Uterus (tissue), 4 donors: Measurements from ENCODE around the gene CYP8B1. TPM values are rescaled to one million over a fixed set of nuclear protein-coding genes. Genes with fewer than 3 reads are reported as not detected.

ENCODE experiments used
- DNase-seq, 2 donors: peaks; one replicate each; pipeline ENCODE4 v3.0.0-alpha.2; 2019 to 2020
- H3K27ac ChIP-seq, 2 donors: fragments of 200-600 bp; sonication (generic); 1 replicate in 1 of 2; 2 replicates in 1 of 2; pipeline ENCODE4 v1.5.1; 2016 to 2018
- H3K27me3 ChIP-seq, 2 donors: fragments of 200-600 bp; sonication (generic); one replicate each; pipeline ENCODE4 v1.5.1; 2018 to 2019; ENCODE audit warnings: control low read depth in 1 of 2
- H3K36me3 ChIP-seq, 2 donors: fragments of 200-600 bp; sonication (generic); one replicate each; pipeline ENCODE4 v1.5.1; 2019; ENCODE audit warnings: control low read depth in 1 of 2
- H3K4me1 ChIP-seq, 2 donors: fragments of 200-600 bp; sonication (generic); one replicate each; pipeline ENCODE4 v1.5.1; 2018 to 2019; ENCODE audit warnings: control low read depth in 1 of 2
- H3K4me3 ChIP-seq, 2 donors: fragments of 200-600 bp; sonication (generic); 1 replicate in 1 of 2; 2 replicates in 1 of 2; pipeline ENCODE4 v1.5.1; 2018 to 2019; ENCODE audit warnings: mild to moderate bottlenecking in 1 of 2
- H3K9me3 ChIP-seq, 2 donors: fragments of 200-600 bp; sonication (generic); one replicate each; pipeline ENCODE4 v1.5.1; 2019; ENCODE audit warnings: control low read depth in 1 of 2
- POLR2A ChIP-seq, 2 donors: fragments of 450-650 bp; IDR thresholded peaks; one replicate each; pipeline ENCODE4 v1.6.1; 2016; ENCODE audit warnings: antibody characterized with exemption in 2 of 2, mild to moderate bottlenecking in 1 of 2, moderate library complexity in 1 of 2
- intact Hi-C: fragments of 100-400 bp; cut with DNase I; formaldehyde crosslinking; loops from one replicate; pipeline ENCODE4 v1.15.1; 2023; ENCODE audit warnings: low total_unique reads
- total RNA-seq, 4 donors: library from RNA; depleted of rRNA in 3 of 4; stranded (reverse); fragments of >200 nt in 3 of 4; gene quantifications; one replicate each; pipeline versions ENCODE4 v1.1.0 to v1.2.4, GENCODE V29; 2014 to 2023
- TF ChIP-seq, protein P1 (sequence below), 4 experiments: fragments of 200-600 bp in 2 of 4; fragments of 450-650 bp in 2 of 4; sonication (generic) in 2 of 4; IDR thresholded peaks; one replicate each; pipeline ENCODE4 v1.5.1; 2016 to 2019; ENCODE audit warnings: antibody characterized with exemption in 4 of 4, mild to moderate bottlenecking in 2 of 4, moderate library complexity in 1 of 4
- donor health status: DM: yes; HTN: yes; CAD: no.

Gene CYP8B1
- total RNA-seq, 4 donors from 2014 or later: not detected

DNA sequence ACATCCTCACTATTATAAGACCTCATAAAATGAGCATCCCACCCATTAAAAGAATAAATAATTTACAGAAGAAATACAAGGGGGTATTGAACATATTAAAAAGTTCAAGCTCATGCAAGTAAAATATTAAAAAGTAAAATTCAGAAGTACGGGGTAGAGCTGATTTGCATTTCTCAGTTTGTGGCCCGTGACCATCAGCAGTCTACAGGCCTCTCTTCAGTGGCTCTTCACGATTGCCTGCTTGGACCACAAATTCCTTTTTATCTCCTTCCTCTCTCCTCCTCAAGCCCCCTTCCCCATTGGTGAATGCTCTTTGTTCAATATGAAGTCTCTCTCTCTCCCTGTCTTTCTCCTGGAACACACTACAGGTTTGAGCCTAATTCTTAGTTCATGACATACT is 19.1 kb downstream of the CYP8B1 start:
- H3K27me3 ChIP-seq: no peaks in the 10 kb centered on the region
- TF ChIP-seq, protein P1, sequence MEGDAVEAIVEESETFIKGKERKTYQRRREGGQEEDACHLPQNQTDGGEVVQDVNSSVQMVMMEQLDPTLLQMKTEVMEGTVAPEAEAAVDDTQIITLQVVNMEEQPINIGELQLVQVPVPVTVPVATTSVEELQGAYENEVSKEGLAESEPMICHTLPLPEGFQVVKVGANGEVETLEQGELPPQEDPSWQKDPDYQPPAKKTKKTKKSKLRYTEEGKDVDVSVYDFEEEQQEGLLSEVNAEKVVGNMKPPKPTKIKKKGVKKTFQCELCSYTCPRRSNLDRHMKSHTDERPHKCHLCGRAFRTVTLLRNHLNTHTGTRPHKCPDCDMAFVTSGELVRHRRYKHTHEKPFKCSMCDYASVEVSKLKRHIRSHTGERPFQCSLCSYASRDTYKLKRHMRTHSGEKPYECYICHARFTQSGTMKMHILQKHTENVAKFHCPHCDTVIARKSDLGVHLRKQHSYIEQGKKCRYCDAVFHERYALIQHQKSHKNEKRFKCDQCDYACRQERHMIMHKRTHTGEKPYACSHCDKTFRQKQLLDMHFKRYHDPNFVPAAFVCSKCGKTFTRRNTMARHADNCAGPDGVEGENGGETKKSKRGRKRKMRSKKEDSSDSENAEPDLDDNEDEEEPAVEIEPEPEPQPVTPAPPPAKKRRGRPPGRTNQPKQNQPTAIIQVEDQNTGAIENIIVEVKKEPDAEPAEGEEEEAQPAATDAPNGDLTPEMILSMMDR (IDR thresholded peaks at IDR 0.05): no peak
- H3K9me3 ChIP-seq: no peaks in the 10 kb centered on the region
- H3K4me3 ChIP-seq: no peak overlapping the region
- intact Hi-C loops: no loop called here
- no peaks in the 10 kb centered on the region for H3K36me3 ChIP-seq
- no peak for DNase-seq
- H3K27ac ChIP-seq: no peak overlapping the region
- H3K4me1 ChIP-seq: no peaks in the 10 kb centered on the region

DNA sequence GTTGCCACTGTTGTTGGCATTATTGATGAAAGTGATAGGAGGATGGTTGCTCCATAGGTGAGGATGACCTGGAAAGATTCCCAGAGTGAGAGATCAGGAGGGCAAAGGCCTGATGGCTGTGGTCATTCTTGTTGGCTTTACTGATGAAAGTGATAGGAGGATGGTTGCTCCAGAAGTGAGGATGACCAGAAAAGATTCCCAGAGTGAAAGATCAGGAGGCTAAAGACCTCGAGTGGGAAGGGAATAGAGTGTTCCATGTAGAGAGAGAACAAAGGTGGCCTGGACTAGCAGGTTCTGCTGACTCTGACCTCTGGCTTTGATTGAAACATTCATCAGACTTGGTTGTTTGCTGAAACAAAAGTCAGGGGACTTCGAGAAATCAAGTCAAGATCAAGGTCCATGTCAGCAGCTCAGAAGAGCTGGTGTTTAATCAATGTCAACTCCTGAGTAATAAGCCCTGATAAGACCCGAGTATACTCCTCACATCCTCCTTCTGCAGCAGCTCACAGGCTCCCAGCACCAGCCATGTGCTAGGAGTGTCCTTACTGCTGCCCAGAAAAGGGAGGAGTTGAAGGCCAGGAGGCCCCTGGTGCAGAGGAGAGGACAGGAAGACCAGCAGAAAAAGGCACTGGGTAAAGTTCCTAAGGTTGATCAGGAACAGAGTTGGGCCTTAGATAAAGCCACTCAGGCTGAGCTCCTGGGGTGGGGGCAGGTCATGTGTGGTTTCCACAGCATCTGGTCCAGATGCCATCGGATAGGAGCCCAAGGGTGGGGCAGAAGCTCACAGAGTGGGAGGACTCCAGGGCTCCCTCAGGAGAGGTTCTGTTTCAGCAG is 19.9 kb downstream of the CYP8B1 start:
- H3K27ac ChIP-seq: no peak overlapping the region
- H3K27me3 ChIP-seq: no peaks in the 10 kb centered on the region
- no peak for TF ChIP-seq POLR2A (IDR thresholded peaks at IDR 0.05)
- TF ChIP-seq, protein P1 (IDR thresholded peaks at IDR 0.05): no peak
- no peak overlapping the region for H3K4me3 ChIP-seq
- no peaks in the 10 kb centered on the region for H3K4me1 ChIP-seq
- intact Hi-C loops: no loop called here
- H3K9me3 ChIP-seq: no peaks in the 10 kb centered on the region
- no peak for DNase-seq
- H3K36me3 ChIP-seq: no peaks in the 10 kb centered on the region

DNA sequence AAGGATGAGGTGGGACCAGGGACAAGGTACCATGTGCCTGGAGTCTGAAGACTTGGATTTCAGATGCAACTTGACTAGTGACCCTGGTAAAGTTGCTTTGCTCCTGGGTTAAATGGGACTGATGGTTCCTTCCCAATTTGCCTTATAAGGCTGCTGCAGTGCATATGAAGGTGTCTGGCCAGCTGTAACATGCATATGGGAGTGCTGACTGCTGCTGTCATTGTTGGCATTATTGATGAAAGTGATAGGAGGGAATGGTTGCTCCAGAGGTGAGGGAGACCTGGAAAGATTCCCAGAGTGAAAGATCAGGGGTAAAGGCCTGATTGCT is 20.5 kb downstream of the CYP8B1 start:
- no peaks in the 10 kb centered on the region for H3K27me3 ChIP-seq
- no peak for DNase-seq
- H3K27ac ChIP-seq: no peak overlapping the region
- TF ChIP-seq, protein P1 (IDR thresholded peaks at IDR 0.05): no peak
- no peak for TF ChIP-seq POLR2A (IDR thresholded peaks at IDR 0.05)
- intact Hi-C loops: no loop called here
- no peak overlapping the region for H3K4me3 ChIP-seq
- no peaks in the 10 kb centered on the region for H3K9me3 ChIP-seq
- no peaks in the 10 kb centered on the region for H3K36me3 ChIP-seq
- H3K4me1 ChIP-seq: no peaks in the 10 kb centered on the region

DNA sequence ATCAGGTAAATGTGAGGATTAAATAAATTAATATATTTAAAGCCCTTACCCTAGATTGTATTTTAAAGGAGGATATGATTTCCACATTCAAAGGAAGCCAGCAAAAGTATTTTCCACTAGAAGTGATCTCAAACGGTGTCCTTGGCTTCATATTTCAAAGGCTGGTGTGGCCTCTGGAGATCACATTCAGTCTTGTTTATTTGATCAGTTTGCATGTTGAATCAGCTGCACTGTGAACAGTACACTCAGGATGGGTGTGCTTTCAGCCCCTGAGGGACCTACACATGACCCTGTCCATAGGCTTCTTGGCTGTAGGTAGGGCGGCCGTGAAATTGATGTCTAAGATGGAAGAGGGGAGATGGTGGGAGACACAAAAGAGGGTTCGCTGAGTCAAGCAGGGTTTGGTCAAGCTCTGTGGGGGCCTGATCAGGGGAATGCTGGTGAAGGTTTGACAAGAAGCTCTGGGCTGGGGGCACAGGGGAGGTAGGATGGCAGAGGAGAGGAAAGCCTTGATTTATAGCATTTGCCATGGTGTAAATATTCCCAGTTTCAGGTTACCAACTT is 21.9 kb downstream of the CYP8B1 start:
- no peak for TF ChIP-seq POLR2A (IDR thresholded peaks at IDR 0.05)
- TF ChIP-seq, protein P1 (IDR thresholded peaks at IDR 0.05): no peak
- DNase-seq: no peak

DNA sequence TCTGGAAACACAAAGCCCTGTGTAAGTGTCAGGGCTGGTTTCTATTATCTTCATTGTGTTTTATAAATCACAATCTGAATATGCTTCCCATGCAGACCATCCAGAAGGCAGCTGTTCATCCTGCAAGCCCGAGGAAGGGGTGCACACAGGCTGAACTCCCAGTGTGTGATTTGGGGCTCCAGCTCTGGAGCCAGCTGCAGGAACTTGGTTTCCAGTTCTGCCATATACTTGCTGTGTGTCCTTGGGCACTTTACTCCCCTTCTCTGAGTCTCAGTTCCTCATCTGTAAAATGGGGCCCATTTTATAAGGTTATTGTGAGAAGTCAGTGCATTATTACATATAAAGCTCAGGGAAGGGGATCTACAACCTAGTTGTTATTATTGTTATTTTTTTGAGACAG is 22.6 kb downstream of the CYP8B1 start:
- H3K4me3 ChIP-seq: no peak overlapping the region
- H3K27ac ChIP-seq: no peak overlapping the region
- H3K27me3 ChIP-seq: no peaks in the 10 kb centered on the region
- TF ChIP-seq POLR2A (IDR thresholded peaks at IDR 0.05): no peak
- TF ChIP-seq, protein P1 (IDR thresholded peaks at IDR 0.05): no peak
- no peaks in the 10 kb centered on the region for H3K4me1 ChIP-seq
- intact Hi-C loops: no loop called here
- DNase-seq: no peak
- no peaks in the 10 kb centered on the region for H3K9me3 ChIP-seq
- H3K36me3 ChIP-seq: no peaks in the 10 kb centered on the region

More for the DNA sequence above, 21.9 kb downstream of the CYP8B1 start:
- Histone ChIP-seq H3K4me1 (no peaks in the 10 kb centered on the region), H3K4me3 (no peak overlapping the region), H3K27ac (no peak overlapping the region), H3K9me3 (no peaks in the 10 kb centered on the region), H3K27me3 (no peaks in the 10 kb centered on the region), H3K36me3 (no peaks in the 10 kb centered on the region)
- intact Hi-C loops: no loop called here
